Central memory CD4-positive, alpha-beta T cell (primary cell): ENCODE results near the gene TMEM108.

Experiments
- DNase-seq: peaks from one replicate; pipeline ENCODE4 v3.0.0; 2022

The TMEM108 gene

GRCh38 chr3:133055339-133055738 lies 17.1 kb downstream of the TMEM108 start:
- no peak for DNase-seq

GRCh38 chr3:133058243-133058642 lies 20.1 kb downstream of the TMEM108 start:
- DNase-seq = no peak

- DNase-seq = no peak
Measured at GRCh38 chr3:133058831-133059230, 20.6 kb downstream of the TMEM108 start.

- DNase-seq = no peak
Measured at GRCh38 chr3:133065193-133065961, 27.2 kb downstream of the TMEM108 start.

- no peak for DNase-seq
Measured at GRCh38 chr3:133066026-133066425, 27.8 kb downstream of the TMEM108 start.

GRCh38 chr3:133069556-133070286 lies 31.5 kb downstream of the TMEM108 start:
- DNase-seq = no peak

- DNase-seq = no peak
Measured at GRCh38 chr3:133074977-133075376, 36.8 kb downstream of the TMEM108 start.

GRCh38 chr3:133077688-133078087 lies 39.5 kb downstream of the TMEM108 start:
- no peak for DNase-seq

GRCh38 chr3:133079621-133080020 lies 41.4 kb downstream of the TMEM108 start:
- DNase-seq = no peak

GRCh38 chr3:133081016-133081415 lies 42.8 kb downstream of the TMEM108 start:
- DNase-seq = no peak

- DNase-seq = no peak
Measured at GRCh38 chr3:133083395-133083794, 45.2 kb downstream of the TMEM108 start.

- DNase-seq = no peak
Measured at GRCh38 chr3:133089906-133090485, 51.8 kb downstream of the TMEM108 start.

- DNase-seq = no peak
Measured at GRCh38 chr3:133092681-133093080, 54.5 kb downstream of the TMEM108 start.

- DNase-seq = no peak
Measured at GRCh38 chr3:133093366-133093765, 55.2 kb downstream of the TMEM108 start.

GRCh38 chr3:133096900-133097613 lies 58.9 kb downstream of the TMEM108 start:
- no peak for DNase-seq

GRCh38 chr3:133103706-133104105 lies 65.5 kb downstream of the TMEM108 start:
- no peak for DNase-seq

GRCh38 chr3:133106169-133106568 lies 68.0 kb downstream of the TMEM108 start:
- no peak for DNase-seq

- DNase-seq = no peak
Measured at GRCh38 chr3:133112666-133113065, 74.5 kb downstream of the TMEM108 start.

GRCh38 chr3:133113526-133113925 lies 75.3 kb downstream of the TMEM108 start:
- DNase-seq = no peak

- no peak for DNase-seq
Measured at GRCh38 chr3:133113927-133114597, 75.9 kb downstream of the TMEM108 start.

GRCh38 chr3:133115176-133115575 lies 77.0 kb downstream of the TMEM108 start:
- no peak for DNase-seq

GRCh38 chr3:133117342-133117741 lies 79.2 kb downstream of the TMEM108 start:
- no peak for DNase-seq

- no peak for DNase-seq
Measured at GRCh38 chr3:133119176-133119575, 81.0 kb downstream of the TMEM108 start.
